ENCODE data around the gene GAB2.

GRCh38 chr11:78359921-78360320 is 57.7 kb downstream of the GAB2 start:
- TF ChIP-seq REST (IDR thresholded peaks at IDR 0.05; ENCODE audit: insufficient read depth in 1 of 2, low read depth in 2 of 2, low read length in 2 of 2) (no peak), POLR2AphosphoS5 (IDR thresholded peaks at IDR 0.05; ENCODE audit: low read depth, low read length) (no peak), TAF1 (IDR thresholded peaks at IDR 0.05; ENCODE audit: borderline replicate concordance, insufficient read depth, low read length) (no peak), SIN3A (IDR thresholded peaks at IDR 0.05; ENCODE audit: borderline replicate concordance, insufficient read depth, low read length) (no peak), FOXP2 (optimal IDR thresholded peaks at IDR 0.05; ENCODE audit: borderline replicate concordance, extremely low read depth, extremely low read length, insufficient read depth) (no peak)
